Right ventricle myocardium superior (tissue), 1 donor: Measurements from ENCODE around the gene KRT20. TPM values are rescaled to one million over a fixed set of nuclear protein-coding genes. Genes with fewer than 3 reads are reported as not detected.
"Not testable (repeated sequence)": the region's sequence is repeated elsewhere in the genome, so short reads cannot be mapped to it uniquely, and the experiment has no call there.

ENCODE experiments used
- ATAC-seq: fragments of 200-7000 bp; cut with Tn5 transposase; one replicate; pipeline ENCODE4 v1.9.1; 2020; ENCODE audit warnings: mild to moderate bottlenecking; ENCODE audit not compliant: poor library complexity
- DNase-seq: peaks from one replicate; pipeline ENCODE4 v3.0.0-alpha.2; 2020
- intact Hi-C: fragments of 100-400 bp; cut with DNase I; formaldehyde crosslinking; loops from one replicate; pipeline ENCODE4 v1.11.2; 2022
- long read RNA-seq: library from polyadenylated mRNA; unstranded; transcript quantifications from one replicate; pipeline ENCODE4 v2.0.0, GENCODE V29; 2021
- total RNA-seq: library from RNA; stranded (reverse); fragmentation: NEBNext Ultra II Directional; extraction: Animal tissue kit (Norgen Biotek cat#: 25700); gene quantifications from one replicate; pipeline ENCODE4 v1.2.1, GENCODE V29; 2021
- donor health status: DM: no; HTN: yes; CAD: no; lungs with severe emphysema.

The KRT20 gene, protein sequence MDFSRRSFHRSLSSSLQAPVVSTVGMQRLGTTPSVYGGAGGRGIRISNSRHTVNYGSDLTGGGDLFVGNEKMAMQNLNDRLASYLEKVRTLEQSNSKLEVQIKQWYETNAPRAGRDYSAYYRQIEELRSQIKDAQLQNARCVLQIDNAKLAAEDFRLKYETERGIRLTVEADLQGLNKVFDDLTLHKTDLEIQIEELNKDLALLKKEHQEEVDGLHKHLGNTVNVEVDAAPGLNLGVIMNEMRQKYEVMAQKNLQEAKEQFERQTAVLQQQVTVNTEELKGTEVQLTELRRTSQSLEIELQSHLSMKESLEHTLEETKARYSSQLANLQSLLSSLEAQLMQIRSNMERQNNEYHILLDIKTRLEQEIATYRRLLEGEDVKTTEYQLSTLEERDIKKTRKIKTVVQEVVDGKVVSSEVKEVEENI
- not detected for total RNA-seq
- long read RNA-seq, result 0 reads

DNA sequence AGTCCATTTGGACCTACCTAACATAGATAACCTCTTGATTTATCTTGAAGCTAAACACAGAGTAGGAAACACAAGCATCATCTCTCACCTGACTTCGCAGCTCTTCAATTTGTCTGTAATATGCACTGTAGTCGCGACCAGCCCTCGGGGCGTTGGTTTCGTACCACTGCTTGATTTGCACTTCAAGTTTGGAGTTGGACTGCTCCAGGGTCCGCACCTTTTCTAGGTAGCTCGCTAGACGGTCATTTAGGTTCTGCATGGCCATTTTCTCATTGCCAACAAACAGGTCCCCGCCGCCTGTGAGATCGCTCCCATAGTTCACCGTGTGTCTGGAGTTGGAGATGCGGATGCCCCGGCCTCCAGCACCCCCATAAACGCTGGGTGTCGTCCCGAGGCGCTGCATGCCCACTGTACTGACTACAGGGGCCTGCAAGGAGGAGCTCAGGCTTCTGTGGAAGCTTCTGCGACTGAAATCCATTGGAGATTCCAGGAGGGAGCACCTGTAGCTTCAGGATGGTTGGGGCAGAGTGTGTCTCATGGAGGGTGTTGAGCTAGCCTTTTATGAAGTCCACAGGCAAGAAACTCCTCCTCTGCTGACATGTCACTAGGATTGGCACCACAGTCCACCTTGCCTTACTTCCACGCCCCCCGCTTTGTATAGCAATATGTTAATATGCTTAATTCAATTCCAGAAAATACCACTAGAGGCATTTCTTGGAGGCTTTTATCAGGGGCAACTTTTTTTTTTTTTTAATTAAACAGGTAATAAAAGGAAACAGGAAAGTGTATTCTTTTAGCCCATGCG lies at the start of gene KRT20:
Gene KRT20, minus strand, starts transcription at position 535 of the 805 bp plus-strand sequence. Its CDS starts 57 bp downstream, at position 478.
- DNase-seq (no peak), ATAC-seq (no peak)
- intact Hi-C loops, result no loop called here

DNA sequence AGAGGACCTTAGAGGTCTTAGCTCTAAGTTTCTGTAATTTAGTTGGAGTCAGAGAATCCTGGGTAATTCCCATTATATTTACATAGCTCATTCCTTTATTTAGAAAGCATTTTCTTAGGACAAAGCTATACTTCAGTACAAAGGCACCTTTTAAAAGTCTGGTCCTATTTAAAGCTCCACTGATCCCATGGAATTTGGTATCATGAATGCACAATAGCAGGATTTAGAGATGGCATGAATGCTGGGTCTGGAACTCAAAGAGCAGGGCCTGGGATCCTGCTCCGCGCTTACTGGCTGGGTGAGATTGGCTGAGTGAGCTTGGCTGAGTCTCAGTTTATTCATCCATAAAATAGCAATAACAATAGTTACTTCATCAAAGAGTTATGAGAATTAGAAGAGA lies 47.6 kb upstream of the KRT20 start:
- DNase-seq (no peak), ATAC-seq (no peak)
- intact Hi-C loops, result no loop called here

GRCh38 chr17:40931311-40931710 lies 46.3 kb upstream of the KRT20 start:
- intact Hi-C loops, result no loop called here
- ATAC-seq, result no peak
- no peak for DNase-seq

GRCh38 chr17:40926341-40926740 lies 41.3 kb upstream of the KRT20 start:
- ATAC-seq (no peak), DNase-seq (no peak)
- intact Hi-C loops, result no loop called here

GRCh38 chr17:40922239-40922638 lies 37.2 kb upstream of the KRT20 start:
- DNase-seq, result no peak
- ATAC-seq, result peak; percentile 49
- intact Hi-C loops, result no loop called here

- ATAC-seq (no peak), DNase-seq (no peak)
- intact Hi-C loops, result no loop called here
These were observed 36.0 kb upstream of the KRT20 start for GRCh38 chr17:40921026-40921425.

- intact Hi-C loops, DNase-seq, ATAC-seq: not testable (repeated sequence)
These were observed 32.1 kb upstream of the KRT20 start for GRCh38 chr17:40917116-40917515.

DNA sequence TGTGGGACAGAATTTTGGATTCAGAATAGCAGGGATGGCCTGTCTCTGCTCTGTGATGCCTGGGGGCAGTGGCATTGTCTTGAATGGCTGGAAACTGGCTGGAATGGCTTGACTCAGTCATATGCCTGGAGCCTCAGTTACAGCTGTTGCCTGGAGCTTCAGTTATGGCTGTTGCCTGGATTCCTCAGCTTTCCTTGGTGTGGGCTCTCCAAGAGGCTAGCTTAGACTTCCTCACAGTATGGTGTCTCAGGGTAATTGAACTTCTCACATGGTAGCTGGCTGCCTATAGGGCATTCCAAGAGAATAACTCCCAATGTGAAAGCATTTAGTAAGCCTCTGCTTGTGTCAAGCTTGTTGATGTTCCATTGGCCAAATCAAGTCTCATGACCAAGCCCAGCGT lies 31.3 kb upstream of the KRT20 start:
- DNase-seq, result no peak
- no peak for ATAC-seq
- intact Hi-C loops, result no loop called here

DNA sequence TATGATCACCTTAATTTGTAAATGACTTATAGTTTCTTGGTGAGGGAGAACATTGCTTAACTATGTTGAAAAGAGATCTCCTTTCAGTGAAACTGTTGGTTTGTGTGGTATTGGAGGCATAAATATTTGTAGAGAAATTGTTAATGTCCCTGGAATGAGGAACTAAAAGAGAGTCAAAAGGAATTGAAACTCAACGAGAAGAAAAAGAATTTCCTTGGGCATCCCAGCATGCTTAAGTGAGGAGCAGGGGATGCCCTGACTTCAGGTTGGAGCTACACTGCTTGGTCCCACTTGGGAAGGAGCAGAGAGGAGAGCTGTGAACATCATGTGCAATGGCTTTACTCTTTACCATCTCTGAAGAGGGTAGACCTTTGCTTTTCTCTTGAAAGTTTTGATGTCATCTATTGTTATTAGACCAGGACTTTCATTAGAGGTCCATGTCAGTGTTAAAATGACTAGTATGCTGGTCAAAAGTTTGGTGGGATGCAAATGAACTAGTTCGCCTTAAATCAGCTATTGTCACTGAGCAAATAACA lies 30.7 kb upstream of the KRT20 start:
- DNase-seq, result no peak
- no peak for ATAC-seq
- intact Hi-C loops, result no loop called here

GRCh38 chr17:40915199-40915661 lies 30.2 kb upstream of the KRT20 start:
- intact Hi-C loops, result no loop called here
- DNase-seq (no peak), ATAC-seq (no peak)

DNA sequence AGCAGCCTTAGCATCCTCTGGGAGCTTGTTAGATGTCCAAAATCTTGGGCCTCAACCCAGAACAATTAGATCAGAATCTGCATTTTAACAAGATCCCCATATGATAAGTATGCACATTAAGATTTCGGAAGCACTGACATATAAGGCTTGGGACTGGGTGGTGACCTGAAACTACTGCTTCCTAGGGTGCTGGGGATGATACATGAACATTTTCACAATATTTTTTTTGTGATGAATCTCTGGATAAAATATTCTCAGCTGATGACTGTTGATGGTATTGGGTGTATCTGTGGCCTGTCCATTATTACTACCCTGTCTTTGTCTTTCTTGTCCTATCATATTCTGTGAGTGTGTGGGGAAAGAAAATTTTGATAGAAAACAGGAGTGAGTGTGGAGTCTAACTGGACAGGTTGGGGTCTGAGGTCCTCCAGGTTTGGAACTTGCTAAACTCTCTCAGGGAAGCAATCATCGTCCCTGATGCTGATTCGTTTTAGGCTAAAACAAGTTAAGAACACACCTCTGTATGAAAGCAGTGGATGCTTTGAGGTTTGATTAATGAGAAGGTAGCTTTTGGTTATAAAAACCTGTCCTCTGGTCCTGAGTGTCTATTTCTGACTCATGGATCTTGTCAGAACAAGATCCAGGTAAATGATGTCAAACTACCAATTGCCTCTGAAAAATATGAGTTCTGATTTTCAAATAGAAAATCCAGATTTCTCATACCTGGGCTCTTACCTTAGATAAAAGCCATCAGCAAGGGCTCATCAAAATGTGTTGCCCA lies 29.2 kb upstream of the KRT20 start:
- ATAC-seq, result no peak
- DNase-seq, result no peak
- intact Hi-C loops, result no loop called here

DNA sequence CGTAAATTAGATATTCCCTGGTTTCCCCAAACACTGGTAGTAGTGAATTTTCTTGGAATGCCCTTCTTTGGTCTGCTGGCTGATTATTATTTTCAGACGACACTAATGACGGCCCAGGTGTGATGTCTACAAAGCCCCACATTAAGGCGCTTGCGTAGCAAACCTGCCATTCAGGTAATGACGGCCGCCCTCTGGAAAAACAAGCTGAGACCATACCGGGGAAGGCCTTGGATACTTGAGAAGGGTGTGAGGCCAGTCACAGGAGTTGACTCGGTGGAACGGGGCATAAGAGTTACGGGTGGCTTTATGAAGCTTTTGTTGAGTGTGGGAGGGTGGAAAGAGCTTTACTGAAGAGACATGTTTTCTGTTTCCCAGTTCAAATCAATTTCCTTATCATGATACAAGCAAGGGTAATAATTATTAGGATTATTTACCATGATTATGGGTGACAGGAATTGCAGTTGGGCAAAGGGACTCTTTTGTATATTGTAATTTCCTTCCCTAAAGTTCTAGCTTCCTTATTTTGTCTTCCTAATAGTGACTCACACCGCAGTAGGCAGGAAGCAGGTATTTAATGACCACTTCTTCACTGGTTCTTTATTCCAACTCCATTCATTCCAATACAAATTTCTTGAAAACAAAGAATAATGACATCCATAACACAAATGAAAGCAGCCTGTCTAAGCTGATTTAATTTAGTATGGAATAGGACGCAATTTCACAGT lies 27.6 kb upstream of the KRT20 start:
- DNase-seq (no peak), ATAC-seq (no peak)
- intact Hi-C loops, result no loop called here

DNA sequence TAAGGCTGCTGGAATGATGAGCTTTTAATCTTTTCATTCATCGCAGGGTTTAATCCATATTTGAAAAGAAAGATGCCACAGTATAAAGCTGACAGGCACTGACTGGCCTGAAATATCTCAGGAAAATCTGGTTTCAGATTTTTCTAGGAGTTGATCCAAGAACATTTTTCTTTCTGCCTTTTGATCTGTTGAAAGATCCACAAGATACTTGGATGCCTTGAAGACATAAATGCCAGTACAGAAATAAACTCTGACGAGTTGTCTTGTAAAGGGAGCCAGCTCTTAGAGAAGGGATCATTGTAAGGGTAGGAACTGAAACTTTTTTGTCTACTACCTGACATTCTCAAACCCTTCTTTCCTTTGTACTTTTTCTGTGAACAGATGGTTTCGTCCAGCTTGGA lies 25.4 kb upstream of the KRT20 start:
- intact Hi-C loops, result no loop called here
- ATAC-seq, result no peak
- no peak for DNase-seq

DNA sequence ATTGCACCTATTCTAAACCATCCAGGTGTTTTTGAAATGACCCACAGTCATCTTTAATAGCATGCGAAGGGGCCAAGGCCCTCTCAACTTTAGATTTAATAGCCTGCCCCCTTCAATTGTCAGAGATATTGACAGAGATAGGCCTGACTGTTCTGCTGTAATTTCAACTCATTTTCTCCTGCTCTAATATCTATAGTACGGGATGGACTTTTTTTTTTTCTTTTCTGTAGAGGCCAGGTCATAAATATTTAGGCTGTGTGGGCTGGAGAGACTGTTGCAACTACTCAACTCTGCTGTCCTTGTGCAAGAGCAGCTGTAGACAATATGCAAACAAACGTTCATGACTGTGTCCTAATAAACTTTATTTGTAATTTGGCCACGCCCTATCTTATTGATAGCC lies 24.7 kb upstream of the KRT20 start:
- no peak for DNase-seq
- no peak for ATAC-seq
- intact Hi-C loops, result loop anchor here (5.0 to 10.0 kb wide), 3 partner anchors 415 to 748 kb away; no protein-coding TSS in a partner anchor

- DNase-seq, result peak; percentile 76
- intact Hi-C loops, result loop anchor here (5.0 to 10.0 kb wide), 3 partner anchors 415 to 748 kb away; no protein-coding TSS in a partner anchor
- peak; percentile 92 for ATAC-seq
These were observed 24.3 kb upstream of the KRT20 start for GRCh38 chr17:40909351-40909750.

DNA sequence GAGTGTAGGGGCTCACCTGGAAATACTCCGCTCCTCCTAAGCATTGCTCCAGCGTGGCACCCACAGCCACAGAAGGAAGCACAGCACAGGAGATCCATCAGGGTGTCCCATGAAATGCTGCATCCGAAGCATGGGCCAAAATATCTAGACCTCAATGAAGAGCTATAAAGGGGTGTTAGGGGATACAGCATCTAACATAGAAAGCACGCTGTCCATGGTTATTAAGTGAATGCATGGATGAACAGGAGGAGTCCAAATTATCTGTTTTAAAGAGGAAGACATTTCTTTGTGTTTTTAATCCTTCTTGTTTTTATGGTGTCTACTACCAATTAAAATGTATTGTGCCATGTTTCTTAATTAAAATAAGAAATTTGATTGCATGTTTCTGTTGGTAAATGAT lies 21.6 kb upstream of the KRT20 start:
- no peak for ATAC-seq
- intact Hi-C loops, result loop anchor here (5.0 to 10.0 kb wide), 3 partner anchors 418 to 751 kb away; no protein-coding TSS in a partner anchor
- DNase-seq, result no peak

DNA sequence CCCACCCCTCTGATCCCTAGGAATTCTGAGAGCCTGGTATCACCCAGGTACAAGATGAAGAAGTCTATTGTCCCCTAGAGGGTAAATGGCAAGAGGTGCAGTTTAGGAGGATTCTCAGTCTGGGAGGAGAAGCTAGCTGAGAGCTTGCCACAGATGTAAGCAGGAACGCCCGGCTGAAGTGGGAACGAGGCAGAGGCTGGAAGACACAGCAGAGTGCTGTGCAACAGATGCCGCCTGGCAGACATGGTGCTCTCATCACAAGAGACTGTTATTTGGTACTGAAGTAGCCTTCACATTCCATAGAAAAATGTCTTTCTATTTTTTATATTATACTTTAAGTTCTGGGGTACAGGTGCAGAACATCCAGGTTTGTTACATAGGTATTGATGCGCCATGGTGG lies 20.3 kb upstream of the KRT20 start:
- DNase-seq (no peak), ATAC-seq (no peak)
- intact Hi-C loops, result loop anchor here (5.0 to 10.0 kb wide), 3 partner anchors 419 to 752 kb away; no protein-coding TSS in a partner anchor
